ENCODE data around the gene FOXF2.

DNA sequence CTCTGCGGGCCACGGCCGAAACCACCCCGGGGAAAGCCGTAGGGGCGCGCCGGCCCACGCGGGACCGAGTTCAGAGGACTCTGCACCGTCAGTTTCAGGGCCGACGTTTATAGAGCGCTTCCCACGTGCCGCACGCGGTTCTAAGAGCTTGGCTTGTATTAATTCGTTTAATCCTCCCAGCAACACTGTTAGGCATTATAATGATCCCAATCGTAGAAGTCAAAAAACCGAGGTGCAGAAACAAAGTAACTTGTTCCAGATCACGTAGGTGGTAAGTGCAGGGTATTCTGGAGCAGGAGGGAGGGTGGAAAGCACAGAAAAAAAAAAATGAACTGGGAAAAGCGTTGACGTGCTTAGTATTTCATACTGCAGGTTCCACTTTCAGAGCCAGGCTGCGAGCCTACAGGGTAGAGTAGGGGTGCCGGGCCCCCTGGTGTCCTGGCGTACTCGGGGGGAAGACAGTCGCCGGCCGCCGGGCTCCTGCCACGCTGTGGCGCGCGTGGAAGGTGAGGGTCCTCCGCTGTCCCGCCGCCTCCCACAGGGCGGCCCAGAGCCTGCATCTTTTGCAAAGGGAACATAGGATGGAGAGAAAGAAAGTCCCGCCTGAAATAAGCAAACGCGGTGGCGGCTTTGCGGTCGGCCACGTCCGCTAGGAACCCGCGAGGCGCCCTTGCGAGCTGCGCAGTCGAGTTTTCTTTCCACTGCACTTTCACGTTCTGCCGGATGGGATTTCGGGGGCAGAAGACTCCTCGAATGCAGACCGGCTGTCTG, 10.2 kb upstream of the FOXF2 start:
- TF ChIP-seq, protein P1, sequence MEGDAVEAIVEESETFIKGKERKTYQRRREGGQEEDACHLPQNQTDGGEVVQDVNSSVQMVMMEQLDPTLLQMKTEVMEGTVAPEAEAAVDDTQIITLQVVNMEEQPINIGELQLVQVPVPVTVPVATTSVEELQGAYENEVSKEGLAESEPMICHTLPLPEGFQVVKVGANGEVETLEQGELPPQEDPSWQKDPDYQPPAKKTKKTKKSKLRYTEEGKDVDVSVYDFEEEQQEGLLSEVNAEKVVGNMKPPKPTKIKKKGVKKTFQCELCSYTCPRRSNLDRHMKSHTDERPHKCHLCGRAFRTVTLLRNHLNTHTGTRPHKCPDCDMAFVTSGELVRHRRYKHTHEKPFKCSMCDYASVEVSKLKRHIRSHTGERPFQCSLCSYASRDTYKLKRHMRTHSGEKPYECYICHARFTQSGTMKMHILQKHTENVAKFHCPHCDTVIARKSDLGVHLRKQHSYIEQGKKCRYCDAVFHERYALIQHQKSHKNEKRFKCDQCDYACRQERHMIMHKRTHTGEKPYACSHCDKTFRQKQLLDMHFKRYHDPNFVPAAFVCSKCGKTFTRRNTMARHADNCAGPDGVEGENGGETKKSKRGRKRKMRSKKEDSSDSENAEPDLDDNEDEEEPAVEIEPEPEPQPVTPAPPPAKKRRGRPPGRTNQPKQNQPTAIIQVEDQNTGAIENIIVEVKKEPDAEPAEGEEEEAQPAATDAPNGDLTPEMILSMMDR (conservative IDR thresholded peaks at IDR 0.05 in 1 of 2, IDR thresholded peaks at IDR 0.05 in 1 of 2; ENCODE audit: extremely low read depth in 1 of 2, insufficient read depth in 1 of 2, low read depth in 1 of 2, low read length in 2 of 2), result no peak
- TF ChIP-seq EZH2 (IDR thresholded peaks at IDR 0.05; ENCODE audit: borderline replicate concordance, low read length), result peak; percentile 86
